ENCODE measurements around the gene APOLD1. TPM values are rescaled to one million over a fixed set of nuclear protein-coding genes. Genes with fewer than 3 reads are reported as not detected.

Gene APOLD1
- total and polyA plus RNA-seq, 2 of the 8 experiments (the other 6 are each of a cell fraction or from before 2014, with no cell fraction given), result 0.12 to 0.71 TPM

DNA sequence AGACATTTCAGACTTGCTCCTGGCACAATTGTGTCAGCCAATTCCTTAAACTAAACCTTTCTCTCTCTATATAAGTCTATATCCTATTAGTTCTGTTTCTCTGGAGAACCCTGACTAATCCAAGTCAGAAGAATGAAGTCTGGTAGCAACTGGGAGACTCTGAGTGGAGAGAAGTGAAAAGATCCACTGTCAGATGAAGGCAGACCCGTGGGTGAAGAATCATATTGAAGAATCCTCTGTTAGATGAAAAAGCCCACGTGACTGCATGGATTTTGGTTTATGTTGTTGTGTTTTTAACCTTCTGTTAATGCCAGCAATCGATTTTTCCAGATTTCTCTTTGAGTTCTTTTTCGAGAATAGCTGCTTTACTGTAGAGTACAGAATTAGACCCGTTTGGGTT is 29.5 kb upstream of the APOLD1 start:
- no peak for TF ChIP-seq POU5F1 (IDR thresholded peaks at IDR 0.05; ENCODE audit: low read depth, low read length)
- no peak for TF ChIP-seq HDAC2 (IDR thresholded peaks at IDR 0.05; ENCODE audit: borderline replicate concordance in 1 of 2, low read depth in 2 of 2, low read length in 2 of 2)
- WGBS, 2 experiments (ENCODE audit: extremely low coverage in 1 of 2, insufficient coverage in 1 of 2, insufficient read length in 1 of 2, insufficient replicate concordance in 2 of 2, low coverage in 1 of 2, low lambda C conversion rate in 2 of 2, missing lambda C conversion rate in 1 of 2), result 87% methylated on average over 5 of the region's 5 CpGs; no CpG with 5 or more reads in 1 of the 2 experiments
- no peaks in the 10 kb centered on the region for H3K36me3 ChIP-seq (ENCODE audit: control insufficient read depth in 2 of 4, insufficient read depth in 4 of 4, low read length in 3 of 4)
- no peaks in the 10 kb centered on the region for H3K9me3 ChIP-seq (ENCODE audit: insufficient read depth in 2 of 2, low read depth in 1 of 2, low read length in 1 of 2)
- no peak overlapping the region for H3K4ac ChIP-seq (replicated peaks; ENCODE audit: insufficient read length, low read depth, low read length)
- H3K4me1 ChIP-seq (replicated peaks in 1 of 4; ENCODE audit: control insufficient read depth in 3 of 4, insufficient read depth in 4 of 4, low read length in 3 of 4), result no peaks in the 10 kb centered on the region
- no peak overlapping the region for H3K18ac ChIP-seq (ENCODE audit: extremely low read depth, low read length)
- H3K27ac ChIP-seq (ENCODE audit: low read depth, low read length), result no peak overlapping the region
- H3K9ac ChIP-seq (replicated peaks in 1 of 4; ENCODE audit: extremely low read depth in 1 of 4, low read depth in 3 of 4, low read length in 3 of 4), result no peak overlapping the region
- no peak overlapping the region for H3K4me2 ChIP-seq (ENCODE audit: insufficient read depth in 1 of 2, low read depth in 2 of 2, low read length in 2 of 2)
- no peak overlapping the region for H2BK15ac ChIP-seq (ENCODE audit: low read length)
- no peaks in the 10 kb centered on the region for H3K79me2 ChIP-seq (ENCODE audit: control insufficient read depth in 1 of 2, insufficient read depth in 2 of 2, low read length in 2 of 2)
- no peaks in the 10 kb centered on the region for H3K79me1 ChIP-seq (ENCODE audit: low read depth, low read length)
- H4K8ac ChIP-seq (ENCODE audit: extremely low read depth, insufficient read depth, low read length), result no peak overlapping the region
- no peak overlapping the region for H4K5ac ChIP-seq (ENCODE audit: insufficient read length, low read depth, low read length)
- H2BK120ac ChIP-seq (replicated peaks; ENCODE audit: low read depth, low read length), result no peak overlapping the region
- FAIRE-seq (no peak), DNase-seq (ENCODE audit: low read depth in 1 of 2, low spot score in 2 of 2) (no peak)
- no peak overlapping the region for H2AK5ac ChIP-seq (ENCODE audit: low read depth, low read length)
- no peak overlapping the region for H4K91ac ChIP-seq (replicated peaks; ENCODE audit: insufficient read length, low read length)
- POLR2A ChIA-PET (ENCODE audit: partially characterized antibody), result no interaction called here
- no peaks in the 10 kb centered on the region for H4K20me1 ChIP-seq (replicated peaks in 1 of 2; ENCODE audit: control insufficient read depth in 1 of 2, insufficient read depth in 2 of 2, low read length in 2 of 2)
- H3K23ac ChIP-seq (ENCODE audit: insufficient read length), result no peak overlapping the region
- H2BK5ac ChIP-seq (ENCODE audit: low read depth, low read length), result no peak overlapping the region
- H2BK12ac ChIP-seq (ENCODE audit: low read depth, low read length), result no peak overlapping the region
- no peak overlapping the region for H2AFZ ChIP-seq (ENCODE audit: low read length)
- no peaks in the 10 kb centered on the region; the same call in 1 of the 2 replicates for H3K23me2 ChIP-seq (ENCODE audit: low read depth, low read length)
- CTCF ChIA-PET (ENCODE audit: partially characterized antibody), result interaction anchor here (0.6 to 2.9 kb wide), 4 partner anchors 19 to 878 kb away, joined by 3 to 14 read pairs (median 3); no protein-coding TSS in a partner anchor
- H3K4me3 ChIP-seq (ENCODE audit: extremely low read depth in 1 of 4, insufficient read depth in 2 of 4, low read depth in 3 of 4, low read length in 4 of 4), result no peak overlapping the region
- H3K27me3 ChIP-seq (replicated peaks in 1 of 4; ENCODE audit: control insufficient read depth in 3 of 4, extremely low read depth in 1 of 4, insufficient read depth in 3 of 4, low read length in 3 of 4), result no peaks in the 10 kb centered on the region
- H3K14ac ChIP-seq (ENCODE audit: insufficient read length), result no peak overlapping the region
- no peak overlapping the region for H3K56ac ChIP-seq (replicated peaks; ENCODE audit: insufficient read length, low read depth, low read length)
- H2BK20ac ChIP-seq (ENCODE audit: low read length), result no peak overlapping the region

Data from H1 (cell line).